GM19463 (cell line): ENCODE results near the gene AKR1E2.

ENCODE experiments used
- ATAC-seq: cut with Tn5 transposase; IDR thresholded peaks from one replicate; pipeline ENCODE4 v1.9.1; 2021; ENCODE audit warnings: mild to moderate bottlenecking, moderate library complexity; ENCODE audit not compliant: unreplicated experiment

AKR1E2 gene

DNA sequence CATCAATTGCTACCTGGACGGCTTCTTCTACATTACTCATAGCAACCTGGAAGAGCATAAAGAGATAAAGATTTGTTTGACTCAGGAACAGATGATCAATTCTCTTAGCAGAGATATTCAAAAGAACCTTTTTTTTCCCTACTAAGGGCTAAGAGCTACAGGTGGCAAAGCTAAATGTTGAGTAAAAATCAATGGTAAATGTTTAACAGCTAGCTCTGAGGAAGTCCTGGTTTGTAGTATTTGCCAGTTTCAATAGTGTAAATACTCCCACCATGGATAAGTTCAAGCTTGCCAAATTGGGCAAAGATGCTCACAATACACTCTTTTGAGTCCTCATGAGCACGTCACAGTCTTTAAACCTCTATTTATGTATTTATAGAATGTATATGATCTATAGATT lies 64.0 kb downstream of the AKR1E2 start:
- ATAC-seq = no peak

DNA sequence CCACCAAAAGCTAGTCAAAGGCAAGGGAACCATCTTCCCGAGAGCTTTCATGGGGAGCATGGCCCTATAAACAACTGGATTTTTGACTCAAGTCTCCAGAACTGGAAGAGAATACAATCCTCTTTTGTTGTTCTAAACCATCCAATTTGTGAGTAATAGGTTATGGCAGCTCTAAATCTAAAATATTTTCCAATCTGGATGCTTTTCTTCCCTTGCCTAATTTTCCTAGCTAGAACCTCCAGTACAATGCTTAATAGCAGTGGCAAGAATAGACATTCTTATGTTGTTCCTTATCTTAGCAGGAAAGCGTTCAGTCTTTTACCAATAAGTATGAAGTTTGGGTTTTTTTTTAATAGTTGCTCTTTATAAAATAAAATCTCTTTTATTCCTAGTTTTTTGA lies 66.7 kb downstream of the AKR1E2 start:
- no peak for ATAC-seq

DNA sequence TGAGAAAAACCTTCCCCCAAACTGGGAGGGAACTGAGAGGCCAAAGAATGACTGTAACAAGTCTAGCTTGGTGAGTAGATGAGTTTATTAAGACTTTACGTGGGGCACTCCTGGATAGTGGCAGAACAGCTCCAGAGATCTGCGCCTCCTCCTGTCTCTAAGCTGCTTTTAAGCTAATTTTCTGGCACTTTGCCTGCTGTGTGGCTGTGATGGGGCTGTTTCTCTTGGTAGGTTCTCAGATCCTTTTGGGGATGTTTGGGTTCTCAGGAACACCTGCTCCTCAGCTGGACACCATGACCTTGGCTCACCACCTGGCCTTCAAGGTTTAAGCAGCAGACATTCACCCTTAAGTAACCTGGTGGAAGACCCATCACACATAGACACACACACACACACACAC lies 68.3 kb downstream of the AKR1E2 start:
- no peak for ATAC-seq
